Measurements from ENCODE around the gene EID2B.

GRCh38 chr19:39508629-39509028 lies 24.0 kb downstream of the EID2B start:
- TF ChIP-seq CTCF (IDR thresholded peaks at IDR 0.05; ENCODE audit: low read length) (no peak), EZH2 (IDR thresholded peaks at IDR 0.05; ENCODE audit: borderline replicate concordance, low read length) (no peak)
